ENCODE results near the gene PLA2G5. TPM values are rescaled to one million over a fixed set of nuclear protein-coding genes. Genes with fewer than 3 reads are reported as not detected.
"Not testable (repeated sequence)": the region's sequence is repeated elsewhere in the genome, so short reads cannot be mapped to it uniquely, and the experiment has no call there.

The PLA2G5 gene
- polyA plus RNA-seq, 4 donors = 1.4 to 2.9 TPM; not detected in 2

GRCh38 chr1:20033420-20033819 is 36.6 kb upstream of the PLA2G5 start:
- H3K9me3 ChIP-seq (ENCODE audit: control insufficient read depth in 2 of 2, insufficient read depth in 1 of 2, low read depth in 1 of 2, low read length in 1 of 2) = peaks cover 0 to 3% of the 10 kb centered on the region in 2 donors
- H3K27me3 ChIP-seq (ENCODE audit: control insufficient read depth in 3 of 3, insufficient read depth in 3 of 3, low read length in 3 of 3) = peaks cover 0 to 8% (median 3%) of the 10 kb centered on the region in 3 donors
- no peaks in the 10 kb centered on the region for H3K36me3 ChIP-seq (ENCODE audit: control insufficient read depth in 3 of 3, insufficient read depth in 2 of 3, low read depth in 1 of 3, low read length in 3 of 3)
- no peak overlapping the region for H3K4me3 ChIP-seq (ENCODE audit: low read depth in 1 of 3, low read length in 3 of 3)
- no peak for FAIRE-seq
- DNase-seq = no peak
- no peaks in the 10 kb centered on the region for H3K4me1 ChIP-seq (ENCODE audit: control insufficient read depth in 3 of 3, insufficient read depth in 2 of 3, low read depth in 1 of 3, low read length in 2 of 3)
- H3K27ac ChIP-seq (ENCODE audit: low read depth in 1 of 3, low read length in 2 of 3) = no peak overlapping the region

DNA sequence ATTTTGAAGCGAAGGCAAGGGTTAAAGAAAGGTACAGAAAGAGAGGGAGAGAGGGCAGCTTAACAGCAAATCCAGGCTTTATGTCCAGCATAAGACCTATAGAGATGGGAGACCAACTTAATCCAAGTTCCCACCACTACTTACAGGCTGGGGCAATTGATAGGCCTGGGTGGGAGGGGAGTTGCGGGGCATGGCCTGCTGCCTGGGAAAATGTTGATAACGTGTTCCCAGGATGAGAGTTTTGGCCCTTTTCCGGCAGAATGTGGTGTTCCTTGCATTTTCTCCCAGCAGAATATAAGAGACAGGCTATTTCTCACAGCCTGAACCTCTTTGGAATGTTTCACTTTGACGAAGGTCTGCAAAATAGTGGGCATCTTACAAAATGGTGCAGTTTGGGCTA is 34.9 kb upstream of the PLA2G5 start:
- no peak overlapping the region for H3K27ac ChIP-seq (ENCODE audit: low read depth in 1 of 3, low read length in 2 of 3)
- no peaks in the 10 kb centered on the region for H3K36me3 ChIP-seq (ENCODE audit: control insufficient read depth in 3 of 3, insufficient read depth in 2 of 3, low read depth in 1 of 3, low read length in 3 of 3)
- WGBS, 3 donors = 75 to 82% (median 76%) methylated on average over 5 of the region's 5 CpGs
- no peak overlapping the region for H3K4me3 ChIP-seq (ENCODE audit: low read depth in 1 of 3, low read length in 3 of 3)
- H3K4me1 ChIP-seq (ENCODE audit: control insufficient read depth in 3 of 3, insufficient read depth in 2 of 3, low read depth in 1 of 3, low read length in 2 of 3) = no peaks in the 10 kb centered on the region
- H3K9me3 ChIP-seq (ENCODE audit: control insufficient read depth in 2 of 2, insufficient read depth in 1 of 2, low read depth in 1 of 2, low read length in 1 of 2) = peaks cover 0 to 3% of the 10 kb centered on the region in 2 donors
- FAIRE-seq = no peak
- no peak for DNase-seq
- H3K27me3 ChIP-seq (ENCODE audit: control insufficient read depth in 3 of 3, insufficient read depth in 3 of 3, low read length in 3 of 3) = peaks cover 0 to 10% (median 6%) of the 10 kb centered on the region in 3 donors

GRCh38 chr1:20037877-20038276 is 32.1 kb upstream of the PLA2G5 start:
- Histone ChIP-seq H3K4me3 (ENCODE audit: low read depth in 1 of 3, low read length in 3 of 3) (no peak overlapping the region), H3K36me3 (ENCODE audit: control insufficient read depth in 3 of 3, insufficient read depth in 2 of 3, low read depth in 1 of 3, low read length in 3 of 3) (no peaks in the 10 kb centered on the region), H3K27me3 (ENCODE audit: control insufficient read depth in 3 of 3, insufficient read depth in 3 of 3, low read length in 3 of 3) (peaks cover 0 to 10% (median 6%) of the 10 kb centered on the region in 3 donors), H3K9me3 (ENCODE audit: control insufficient read depth in 2 of 2, insufficient read depth in 1 of 2, low read depth in 1 of 2, low read length in 1 of 2) (peaks cover 0 to 3% of the 10 kb centered on the region in 2 donors), H3K4me1 (ENCODE audit: control insufficient read depth in 3 of 3, insufficient read depth in 2 of 3, low read depth in 1 of 3, low read length in 2 of 3) (no peaks in the 10 kb centered on the region), H3K27ac (ENCODE audit: low read depth in 1 of 3, low read length in 2 of 3) (no peak overlapping the region)
- WGBS, 3 donors = 60 to 73% (median 67%) methylated on average over 1 of the region's 1 CpG
- DNase-seq (no peak), FAIRE-seq (no peak)

GRCh38 chr1:20047096-20047495 is 22.9 kb upstream of the PLA2G5 start:
- H3K36me3 ChIP-seq (ENCODE audit: control insufficient read depth in 3 of 3, insufficient read depth in 2 of 3, low read depth in 1 of 3, low read length in 3 of 3) = no peaks in the 10 kb centered on the region
- no peak overlapping the region for H3K4me3 ChIP-seq (ENCODE audit: low read depth in 1 of 3, low read length in 3 of 3)
- no peaks in the 10 kb centered on the region for H3K4me1 ChIP-seq (ENCODE audit: control insufficient read depth in 3 of 3, insufficient read depth in 2 of 3, low read depth in 1 of 3, low read length in 2 of 3)
- DNase-seq = no peak
- H3K27ac ChIP-seq (ENCODE audit: low read depth in 1 of 3, low read length in 2 of 3) = no peak overlapping the region
- WGBS, 3 donors = 61 to 67% (median 61%) methylated on average over 1 of the region's 1 CpG
- no peaks in the 10 kb centered on the region for H3K27me3 ChIP-seq (ENCODE audit: control insufficient read depth in 3 of 3, insufficient read depth in 3 of 3, low read length in 3 of 3)
- no peak for FAIRE-seq
- peaks cover 0 to 6% of the 10 kb centered on the region in 2 donors for H3K9me3 ChIP-seq (ENCODE audit: control insufficient read depth in 2 of 2, insufficient read depth in 1 of 2, low read depth in 1 of 2, low read length in 1 of 2)

DNA sequence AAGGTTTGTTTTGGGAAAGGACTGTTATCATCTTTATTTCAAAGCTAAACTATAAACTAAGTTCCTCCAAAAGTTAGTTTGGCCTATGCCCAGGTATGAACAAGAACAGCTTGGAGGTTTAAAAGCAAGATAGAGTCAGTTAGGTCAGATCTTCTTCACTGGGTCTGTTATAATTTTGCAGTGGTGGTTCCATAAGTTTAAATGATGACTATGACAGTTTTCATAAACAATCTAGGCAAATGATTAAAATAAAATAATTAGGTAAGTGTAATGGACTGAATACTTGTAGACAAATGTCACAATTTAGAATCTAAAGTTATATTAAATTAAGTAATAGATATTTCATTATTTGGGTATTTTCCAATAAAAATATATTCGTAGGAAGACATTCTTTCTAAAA is 21.4 kb upstream of the PLA2G5 start:
- no peaks in the 10 kb centered on the region for H3K27me3 ChIP-seq (ENCODE audit: control insufficient read depth in 3 of 3, insufficient read depth in 3 of 3, low read length in 3 of 3)
- no peak for FAIRE-seq
- WGBS, 3 donors = 54 to 72% (median 70%) methylated on average over 1 of the region's 1 CpG
- H3K9me3 ChIP-seq (ENCODE audit: control insufficient read depth in 2 of 2, insufficient read depth in 1 of 2, low read depth in 1 of 2, low read length in 1 of 2) = peaks cover 0 to 6% of the 10 kb centered on the region in 2 donors
- no peaks in the 10 kb centered on the region for H3K36me3 ChIP-seq (ENCODE audit: control insufficient read depth in 3 of 3, insufficient read depth in 2 of 3, low read depth in 1 of 3, low read length in 3 of 3)
- no peak overlapping the region for H3K27ac ChIP-seq (ENCODE audit: low read depth in 1 of 3, low read length in 2 of 3)
- H3K4me3 ChIP-seq (ENCODE audit: low read depth in 1 of 3, low read length in 3 of 3) = no peak overlapping the region
- DNase-seq = no peak
- H3K4me1 ChIP-seq (ENCODE audit: control insufficient read depth in 3 of 3, insufficient read depth in 2 of 3, low read depth in 1 of 3, low read length in 2 of 3) = no peaks in the 10 kb centered on the region

DNA sequence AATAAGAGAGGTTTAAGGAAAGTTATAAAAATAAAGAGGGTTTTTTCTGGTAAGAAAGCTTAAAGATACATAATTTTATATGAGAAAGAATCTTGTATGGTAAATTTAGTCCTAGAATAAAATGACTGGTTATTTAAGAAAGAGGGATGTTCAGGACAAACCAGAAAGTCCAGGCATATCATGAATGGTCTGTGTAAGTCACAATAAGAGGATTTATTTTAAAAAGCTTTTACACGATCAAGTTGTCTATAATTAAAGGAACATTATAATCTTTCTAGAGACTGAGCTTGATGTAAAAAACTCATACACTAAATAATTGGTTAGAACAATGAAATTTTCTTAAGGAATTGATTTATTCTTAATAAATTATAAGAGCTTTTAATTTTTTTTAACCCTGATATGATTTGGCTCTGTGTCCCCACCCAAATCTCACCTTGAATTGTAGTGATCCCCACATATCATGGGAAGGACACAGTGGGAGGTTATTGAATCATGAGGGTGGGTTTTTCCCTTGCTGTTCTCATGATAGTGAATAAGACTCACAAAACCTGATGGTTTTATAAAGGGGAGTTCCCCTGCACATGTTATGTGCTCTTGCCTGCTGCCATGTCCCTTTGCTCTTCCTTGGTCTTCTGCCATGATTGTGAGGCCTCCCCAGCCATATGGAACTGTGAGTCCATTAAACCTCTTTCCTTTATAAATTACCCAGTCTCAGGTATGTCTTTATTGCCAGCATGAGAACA is 20.8 kb upstream of the PLA2G5 start:
- not testable (repeated sequence) for H3K36me3 ChIP-seq (ENCODE audit: control insufficient read depth in 3 of 3, insufficient read depth in 2 of 3, low read depth in 1 of 3, low read length in 3 of 3); H3K27ac ChIP-seq (ENCODE audit: low read depth in 1 of 3, low read length in 2 of 3); H3K4me1 ChIP-seq (ENCODE audit: control insufficient read depth in 3 of 3, insufficient read depth in 2 of 3, low read depth in 1 of 3, low read length in 2 of 3); H3K9me3 ChIP-seq (ENCODE audit: control insufficient read depth in 2 of 2, insufficient read depth in 1 of 2, low read depth in 1 of 2, low read length in 1 of 2); H3K4me3 ChIP-seq (ENCODE audit: low read depth in 1 of 3, low read length in 3 of 3); H3K27me3 ChIP-seq (ENCODE audit: control insufficient read depth in 3 of 3, insufficient read depth in 3 of 3, low read length in 3 of 3); DNase-seq
- FAIRE-seq = peak; percentile 85
- 75 to 90% (median 79%) methylated on average over 1 of the region's 1 CpG for WGBS, 3 donors

- H3K27me3 ChIP-seq (ENCODE audit: control insufficient read depth in 3 of 3, insufficient read depth in 3 of 3, low read length in 3 of 3) = no peaks in the 10 kb centered on the region
- no peaks in the 10 kb centered on the region for H3K4me1 ChIP-seq (ENCODE audit: control insufficient read depth in 3 of 3, insufficient read depth in 2 of 3, low read depth in 1 of 3, low read length in 2 of 3)
- no peak overlapping the region for H3K4me3 ChIP-seq (ENCODE audit: low read depth in 1 of 3, low read length in 3 of 3)
- H3K36me3 ChIP-seq (ENCODE audit: control insufficient read depth in 3 of 3, insufficient read depth in 2 of 3, low read depth in 1 of 3, low read length in 3 of 3) = no peaks in the 10 kb centered on the region
- peaks cover 0 to 6% of the 10 kb centered on the region in 2 donors for H3K9me3 ChIP-seq (ENCODE audit: control insufficient read depth in 2 of 2, insufficient read depth in 1 of 2, low read depth in 1 of 2, low read length in 1 of 2)
- DNase-seq = no peak
- H3K27ac ChIP-seq (ENCODE audit: low read depth in 1 of 3, low read length in 2 of 3) = no peak overlapping the region
- no peak for FAIRE-seq
Measured at GRCh38 chr1:20051218-20051829, 18.7 kb upstream of the PLA2G5 start.

DNA sequence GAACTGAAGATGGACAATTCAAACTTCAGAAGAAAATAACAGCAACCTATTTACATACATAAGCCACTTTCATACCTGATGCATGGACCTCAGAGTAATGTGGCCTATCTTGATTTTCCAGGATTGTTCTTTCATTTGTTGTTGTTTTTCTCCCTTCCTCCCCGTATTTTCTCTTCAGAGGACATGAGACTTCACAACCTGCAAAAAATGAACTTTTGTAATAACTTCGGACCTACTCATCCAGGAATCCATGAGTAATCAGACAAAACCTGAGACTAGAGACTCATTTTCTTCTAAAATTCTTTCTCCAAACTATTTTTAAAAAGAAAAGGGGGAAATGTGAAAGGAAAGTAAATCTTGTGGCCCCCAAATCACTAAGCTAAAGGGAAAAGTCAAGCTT is 17.6 kb upstream of the PLA2G5 start:
- no peak for FAIRE-seq
- 73 to 81% (median 75%) methylated on average over 2 of the region's 2 CpGs for WGBS, 3 donors
- H3K36me3 ChIP-seq (ENCODE audit: control insufficient read depth in 3 of 3, insufficient read depth in 2 of 3, low read depth in 1 of 3, low read length in 3 of 3) = no peaks in the 10 kb centered on the region
- DNase-seq = no peak
- no peak overlapping the region for H3K4me3 ChIP-seq (ENCODE audit: low read depth in 1 of 3, low read length in 3 of 3)
- no peak overlapping the region for H3K27ac ChIP-seq (ENCODE audit: low read depth in 1 of 3, low read length in 2 of 3)
- peaks cover 0 to 6% of the 10 kb centered on the region in 2 donors for H3K9me3 ChIP-seq (ENCODE audit: control insufficient read depth in 2 of 2, insufficient read depth in 1 of 2, low read depth in 1 of 2, low read length in 1 of 2)
- no peaks in the 10 kb centered on the region for H3K4me1 ChIP-seq (ENCODE audit: control insufficient read depth in 3 of 3, insufficient read depth in 2 of 3, low read depth in 1 of 3, low read length in 2 of 3)
- no peaks in the 10 kb centered on the region for H3K27me3 ChIP-seq (ENCODE audit: control insufficient read depth in 3 of 3, insufficient read depth in 3 of 3, low read length in 3 of 3)

All from small intestine (tissue), 7 donors.